22Rv1 (cell line): Measurements from ENCODE around the gene CALML3.

Source experiments
- CTCF ChIP-seq: fragments of 450-650 bp; IDR thresholded peaks from 2 replicates; pipeline ENCODE4 v1.5.1; 2017; ENCODE audit warnings: mild to moderate bottlenecking
- ZFX ChIP-seq: fragments of 450-650 bp; IDR thresholded peaks from 2 replicates; pipeline ENCODE4 v1.6.1; 2017; ENCODE audit warnings: antibody characterized with exemption, borderline replicate concordance

GRCh38 chr10:5488272-5489161 is 36.2 kb upstream of the CALML3 start:
- TF ChIP-seq CTCF (no peak), ZFX (no peak)
